Hindlimb muscle (tissue), 1 donor: Measurements from ENCODE around the gene FAM20A. TPM values are rescaled to one million over a fixed set of nuclear protein-coding genes. Genes with fewer than 3 reads are reported as not detected.
A peak's percentile ranks its signal among the peaks of the same experiment; 100 is the strongest.
"Not testable (repeated sequence)": the region's sequence is repeated elsewhere in the genome, so short reads cannot be mapped to it uniquely, and the experiment has no call there.

Source experiments
- DNase-seq: peaks from one replicate; pipeline ENCODE4 v3.0.0-alpha.2; 2013
- polyA plus RNA-seq: library from polyadenylated mRNA; unstranded; fragments of 120-200 nt; gene quantifications from one replicate; pipeline ENCODE4 v1.2.1, GENCODE V29; 2013; ENCODE audit not compliant: insufficient read length

The FAM20A gene
- polyA plus RNA-seq, 1 donor: 10.2 TPM

- no peak for DNase-seq
Observed at GRCh38 chr17:68518063-68518815, 82.9 kb downstream of the FAM20A start.

GRCh38 chr17:68517605-68518004 lies 83.6 kb downstream of the FAM20A start:
- not testable (repeated sequence) for DNase-seq

DNA sequence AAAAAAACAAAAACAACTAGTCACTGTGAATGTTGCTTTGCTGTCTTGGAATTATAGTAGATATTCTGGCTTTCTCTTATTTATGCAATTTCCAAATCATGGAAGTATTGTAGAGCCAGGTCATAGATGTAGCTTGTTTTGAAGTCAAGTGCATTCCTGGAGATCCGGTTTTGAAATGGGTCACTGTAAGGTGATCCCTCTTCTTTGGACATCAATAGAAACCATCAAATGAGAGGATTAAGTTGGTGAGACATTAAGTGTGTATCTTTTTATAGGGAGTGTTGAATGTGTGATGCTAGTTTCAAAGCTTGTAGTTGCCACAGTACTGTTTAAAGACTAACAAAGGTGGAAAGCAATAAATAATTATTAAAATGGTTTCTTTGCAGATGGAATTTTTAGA lies 84.4 kb downstream of the FAM20A start:
- DNase-seq: no peak

DNA sequence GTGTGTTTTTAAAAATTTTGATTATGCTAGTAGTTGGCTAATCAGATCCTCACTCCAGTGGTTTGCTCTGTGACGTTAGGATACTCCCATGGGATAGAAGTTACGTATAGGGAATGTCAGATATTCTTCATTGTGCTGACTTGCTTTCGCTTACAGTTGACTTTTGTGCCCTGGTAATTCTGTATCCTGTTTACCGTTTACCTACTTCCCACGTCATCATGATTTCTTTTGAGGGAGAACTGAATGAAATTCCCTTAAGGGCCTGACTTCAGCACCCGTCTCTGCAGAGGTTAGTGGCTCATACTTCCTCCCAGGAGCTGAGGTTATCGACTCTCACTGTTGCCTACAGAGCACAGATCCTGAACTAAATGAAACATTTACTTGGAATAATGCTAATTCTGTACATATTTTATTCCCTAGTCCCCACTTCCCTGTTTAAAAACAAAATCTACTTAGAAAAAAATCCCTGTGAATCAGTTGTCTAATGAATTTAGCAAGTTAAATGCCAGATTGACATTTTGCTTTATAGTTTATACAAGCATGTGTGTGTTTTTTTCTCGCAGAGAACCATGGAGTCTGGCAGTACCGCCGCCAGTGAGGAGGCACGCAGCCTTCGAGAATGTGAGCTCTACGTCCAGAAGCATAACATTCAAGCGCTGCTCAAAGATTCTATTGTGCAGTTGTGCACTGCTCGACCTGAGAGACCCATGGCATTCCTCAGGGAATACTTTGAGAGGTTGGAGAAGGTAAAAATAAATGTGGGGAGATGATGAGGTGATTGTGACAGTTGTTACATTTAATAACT lies 86.1 kb downstream of the FAM20A start:
- no peak for DNase-seq

GRCh38 chr17:68513932-68514331 lies 87.2 kb downstream of the FAM20A start:
- no peak for DNase-seq

DNA sequence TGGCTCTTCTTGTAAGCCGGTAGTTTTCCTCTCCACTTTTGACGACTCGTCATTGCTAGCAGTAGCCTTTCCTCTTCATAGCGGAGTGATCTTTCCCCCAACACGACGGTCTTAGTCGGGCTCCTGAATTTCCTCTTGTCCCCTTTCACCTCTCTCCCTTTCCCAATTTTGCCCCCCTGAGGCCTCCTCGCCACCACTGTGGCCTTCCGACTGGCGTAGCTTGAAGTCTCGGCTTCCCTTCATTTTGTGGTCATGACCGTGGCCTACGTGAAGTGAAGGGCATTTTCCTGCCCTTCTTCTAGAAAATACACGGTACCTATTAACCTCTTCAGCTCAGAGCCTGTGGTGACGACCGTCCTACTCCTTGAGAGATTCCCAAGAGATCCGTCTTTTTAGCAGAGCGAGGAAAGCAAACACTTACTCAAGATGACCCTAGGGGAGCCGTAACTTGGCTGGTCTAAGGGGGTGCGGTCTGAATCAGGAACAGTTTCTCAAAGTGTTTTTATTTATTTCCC lies 88.2 kb downstream of the FAM20A start:
- peak; percentile 64 for DNase-seq

- peak; percentile 97 for DNase-seq
Observed at GRCh38 chr17:68512247-68512959, 88.8 kb downstream of the FAM20A start, which contains the start of gene PRKAR1A. PRKAR1A (plus strand) TSS chr17:68512430; CDS start chr17:68515400, 2,970 bp downstream.

GRCh38 chr17:68511671-68512246 lies 89.4 kb downstream of the FAM20A start:
- DNase-seq: peak; percentile 89

DNA sequence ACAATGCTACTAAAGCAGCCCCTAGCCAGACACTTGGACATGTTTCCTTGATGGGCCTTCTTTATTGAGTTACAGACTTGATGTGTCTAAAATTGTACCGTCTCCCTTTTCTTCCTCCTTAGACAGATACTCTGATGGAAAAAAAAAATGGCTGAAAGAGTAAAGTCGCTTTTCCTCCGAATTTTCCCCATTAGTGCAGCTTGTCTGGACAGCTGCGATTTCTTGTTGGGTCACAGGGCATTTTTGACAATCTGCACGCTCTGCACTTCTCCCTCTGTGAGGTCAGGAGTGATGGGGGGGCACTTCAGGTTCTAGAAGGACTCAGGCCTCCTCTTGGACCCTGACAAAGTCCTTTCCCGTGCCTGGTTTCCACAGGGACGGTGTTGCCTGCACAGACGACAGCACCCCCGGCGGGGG lies 89.9 kb downstream of the FAM20A start:
- no peak for DNase-seq

- peak; percentile 46 for DNase-seq
Observed at GRCh38 chr17:68509141-68510057, 91.8 kb downstream of the FAM20A start.

GRCh38 chr17:68507576-68507975 lies 93.6 kb downstream of the FAM20A start:
- no peak for DNase-seq

DNA sequence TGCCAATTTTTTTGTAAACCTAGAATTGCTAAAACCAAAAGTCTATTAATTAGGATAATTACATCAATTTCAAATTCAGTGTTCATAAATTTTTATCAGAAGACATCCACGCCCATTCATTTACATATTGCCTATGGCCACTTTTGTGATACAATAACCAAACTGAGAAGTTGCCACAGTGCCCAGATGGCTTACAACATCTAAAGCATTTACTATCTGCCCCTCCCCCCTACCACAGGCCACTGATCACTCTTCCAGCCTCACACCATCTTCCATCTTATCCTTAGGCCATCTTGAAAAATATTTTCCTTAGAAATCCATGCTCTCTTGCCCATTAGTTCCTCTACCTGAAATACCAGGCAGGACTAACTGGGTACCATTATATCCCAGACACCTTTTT lies 95.2 kb downstream of the FAM20A start:
- no peak for DNase-seq

DNA sequence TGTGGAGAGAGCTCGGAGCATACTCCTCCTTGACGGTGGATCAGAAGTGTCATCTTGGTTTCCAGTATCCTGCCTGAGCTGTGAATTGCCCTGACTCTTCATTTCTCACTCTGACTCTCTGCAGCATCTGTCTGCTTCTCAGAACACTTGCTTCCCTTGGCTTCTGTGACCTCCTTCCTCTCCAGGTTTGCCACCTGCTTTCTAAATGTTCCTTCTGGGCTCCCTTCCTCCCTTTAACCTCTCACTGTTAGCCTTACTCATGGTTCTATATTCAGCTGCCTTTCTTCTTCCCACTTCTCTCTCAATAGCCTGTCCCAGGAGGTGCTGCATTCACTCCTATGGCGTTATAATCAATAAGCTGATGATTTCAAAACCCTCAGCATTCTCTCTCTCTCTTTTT lies 100.1 kb downstream of the FAM20A start:
- no peak for DNase-seq

GRCh38 chr17:68499587-68499986 lies 101.6 kb downstream of the FAM20A start:
- DNase-seq: no peak

GRCh38 chr17:68498479-68499326 lies 102.5 kb downstream of the FAM20A start:
- no peak for DNase-seq

DNA sequence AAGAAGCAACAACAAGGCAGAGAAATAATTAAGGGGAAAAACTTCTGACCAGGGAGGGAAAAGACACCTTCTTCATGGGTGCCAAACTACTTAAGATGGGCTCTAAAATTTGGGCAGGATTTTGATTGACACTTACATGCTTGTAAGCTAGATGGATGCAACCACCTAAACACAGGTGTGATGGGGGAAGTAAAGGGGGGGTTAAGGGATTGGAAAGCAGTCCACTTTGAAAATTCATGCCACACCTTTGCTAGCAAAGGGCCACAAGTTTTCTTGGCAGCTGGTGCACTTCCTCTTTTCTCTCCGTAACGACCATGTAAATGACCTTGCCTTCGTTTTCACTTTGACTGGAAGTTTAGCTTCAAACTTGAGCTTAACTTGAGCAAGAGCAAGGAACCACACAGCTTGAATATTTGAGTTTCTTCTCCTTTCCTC lies 103.3 kb downstream of the FAM20A start:
- DNase-seq: peak; percentile 36

DNA sequence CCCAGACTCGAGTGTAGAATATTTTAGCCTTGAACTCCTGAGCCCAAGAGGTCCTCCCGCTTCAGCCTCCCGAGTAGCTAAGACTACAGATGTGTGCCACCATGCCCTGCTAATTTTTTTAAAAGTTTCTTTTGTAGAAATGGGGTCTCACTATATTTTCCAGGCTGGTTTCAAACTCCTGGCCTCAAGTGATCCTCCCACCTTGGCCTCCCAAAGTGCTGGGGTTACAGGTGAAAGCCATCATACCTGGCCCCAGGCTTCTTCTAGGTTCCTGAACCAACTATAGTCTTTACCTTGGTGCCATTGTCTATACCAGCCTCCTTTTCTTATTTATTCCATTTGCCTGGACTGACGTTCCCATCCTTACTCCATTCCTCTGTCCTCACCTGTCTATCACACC lies 106.1 kb downstream of the FAM20A start:
- no peak for DNase-seq

GRCh38 chr17:68492394-68493054 lies 108.6 kb downstream of the FAM20A start:
- DNase-seq: not testable (repeated sequence)

- no peak for DNase-seq
Observed at GRCh38 chr17:68491381-68492231, 109.6 kb downstream of the FAM20A start.
